Measurements from ENCODE around the gene OSER1.

Gene OSER1

DNA sequence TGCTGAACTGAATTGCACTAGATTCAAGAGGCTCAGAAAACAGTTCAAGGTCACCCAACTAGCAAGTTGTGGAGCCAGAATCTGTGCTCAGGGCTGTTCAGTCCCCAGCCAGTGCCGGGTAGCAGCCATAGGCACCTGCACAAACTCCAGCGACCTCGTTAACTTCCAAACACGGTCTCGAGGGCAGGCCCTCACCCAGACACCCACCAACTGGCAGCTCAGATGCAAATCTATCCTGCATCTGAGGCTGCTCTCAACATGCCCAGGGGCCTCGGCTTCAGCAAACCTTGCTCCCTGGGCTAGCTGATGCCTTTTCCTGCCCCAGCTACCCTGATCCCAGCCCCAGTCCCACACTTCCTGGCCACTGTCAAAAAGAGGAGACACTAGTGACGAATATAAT lies 27.3 kb downstream of the OSER1 start:
- Mint-ChIP-seq H3K9me3 (no peaks in the 10 kb centered on the region), H3K27ac (no peak overlapping the region), H3K27me3 (peaks cover 43% of the 10 kb centered on the region), H3K4me3 (no peak overlapping the region), H3K36me3 (ENCODE audit: low read depth) (no peaks in the 10 kb centered on the region), H3K4me1 (peaks cover 13% of the 10 kb centered on the region)
- DNase-seq, result no peak
- ATAC-seq, result no peak

- Mint-ChIP-seq H3K27ac (no peak overlapping the region), H3K4me3 (no peak overlapping the region)
These were observed 27.7 kb downstream of the OSER1 start for GRCh38 chr20:44182863-44183262.

DNA sequence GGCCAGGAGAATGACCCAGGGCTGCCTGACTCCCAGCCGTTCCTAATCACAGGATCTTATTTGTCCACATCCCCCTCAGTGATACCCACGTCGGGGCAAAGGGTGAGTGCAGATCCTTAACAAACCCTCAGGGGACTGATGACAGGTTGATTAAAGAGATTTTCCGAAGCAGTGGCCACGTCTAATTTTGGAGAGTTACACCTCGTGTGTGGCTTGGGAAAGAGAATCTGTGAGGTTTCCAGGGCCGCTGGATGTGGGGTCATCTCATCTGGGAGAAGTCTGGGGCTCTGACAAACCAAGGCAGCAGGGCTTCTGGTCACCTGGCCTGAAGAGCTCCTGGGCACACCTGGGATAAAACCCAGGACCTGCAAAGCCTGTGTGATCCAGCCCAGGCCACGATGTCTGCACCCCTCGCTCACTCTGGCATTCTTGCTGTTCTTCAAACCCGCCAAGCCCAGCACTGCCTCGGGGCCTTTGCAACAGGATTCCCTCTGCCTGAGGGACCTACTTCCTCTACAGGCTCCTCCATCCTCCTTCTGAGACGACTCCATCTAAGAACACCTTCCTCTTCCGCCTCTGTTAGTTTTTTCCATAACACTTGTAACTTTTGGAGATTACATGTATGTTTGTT lies 28.3 kb downstream of the OSER1 start:
- no peak for ATAC-seq
- no peak overlapping the region for H3K27ac Mint-ChIP-seq
- H3K27me3 Mint-ChIP-seq, result peaks cover 37% of the 10 kb centered on the region
- DNase-seq, result no peak
- no peaks in the 10 kb centered on the region for H3K9me3 Mint-ChIP-seq
- H3K36me3 Mint-ChIP-seq (ENCODE audit: low read depth), result no peaks in the 10 kb centered on the region
- peaks cover 3% of the 10 kb centered on the region for H3K4me1 Mint-ChIP-seq
- no peak overlapping the region for H3K4me3 Mint-ChIP-seq

More at GRCh38 chr20:44182863-44183262, 27.7 kb downstream of the OSER1 start:
- ATAC-seq (no peak), DNase-seq (no peak)
- Mint-ChIP-seq H3K4me1 (peaks cover 9% of the 10 kb centered on the region), H3K9me3 (no peaks in the 10 kb centered on the region), H3K36me3 (ENCODE audit: low read depth) (no peaks in the 10 kb centered on the region), H3K27me3 (peaks cover 39% of the 10 kb centered on the region)

GRCh38 chr20:44181611-44182010 lies 29.0 kb downstream of the OSER1 start:
- H3K9me3 Mint-ChIP-seq, result no peaks in the 10 kb centered on the region
- no peak overlapping the region for H3K27ac Mint-ChIP-seq
- DNase-seq (no peak), ATAC-seq (no peak)
- no peaks in the 10 kb centered on the region for H3K36me3 Mint-ChIP-seq (ENCODE audit: low read depth)
- no peak overlapping the region for H3K4me3 Mint-ChIP-seq
- peaks cover 34% of the 10 kb centered on the region for H3K27me3 Mint-ChIP-seq
- no peaks in the 10 kb centered on the region for H3K4me1 Mint-ChIP-seq

DNA sequence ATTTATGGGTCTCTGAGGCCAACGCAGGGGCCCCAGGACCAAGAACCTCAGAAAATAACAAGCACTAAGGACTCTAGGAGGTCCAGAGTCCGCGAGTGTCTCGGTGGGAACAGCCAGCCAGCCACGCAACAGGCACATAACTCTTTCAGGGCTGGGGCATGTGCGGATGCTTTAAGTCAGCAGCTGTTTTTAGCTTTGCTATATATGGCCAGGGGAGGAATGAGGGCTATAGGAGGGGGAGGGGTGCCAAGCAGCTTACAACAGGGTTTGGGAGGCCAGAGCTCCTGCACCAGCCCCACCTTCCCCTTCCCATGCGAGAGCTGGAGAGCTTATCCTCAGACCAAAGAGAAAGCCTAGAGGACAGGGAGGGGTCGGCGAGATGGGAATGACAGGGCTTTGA lies 29.8 kb downstream of the OSER1 start:
- H3K4me3 Mint-ChIP-seq, result no peak overlapping the region
- H3K36me3 Mint-ChIP-seq (ENCODE audit: low read depth), result no peaks in the 10 kb centered on the region
- ATAC-seq (no peak), DNase-seq (no peak)
- peaks cover 30% of the 10 kb centered on the region for H3K27me3 Mint-ChIP-seq
- H3K4me1 Mint-ChIP-seq, result no peaks in the 10 kb centered on the region
- no peak overlapping the region for H3K27ac Mint-ChIP-seq
- H3K9me3 Mint-ChIP-seq, result no peaks in the 10 kb centered on the region

GRCh38 chr20:44176833-44177534 lies 33.6 kb downstream of the OSER1 start:
- no peaks in the 10 kb centered on the region for H3K36me3 Mint-ChIP-seq (ENCODE audit: low read depth)
- H3K27me3 Mint-ChIP-seq, result peaks cover 26% of the 10 kb centered on the region
- no peaks in the 10 kb centered on the region for H3K9me3 Mint-ChIP-seq
- H3K27ac Mint-ChIP-seq, result no peak overlapping the region
- ATAC-seq (no peak), DNase-seq (no peak)
- no peaks in the 10 kb centered on the region for H3K4me1 Mint-ChIP-seq
- no peak overlapping the region for H3K4me3 Mint-ChIP-seq

DNA sequence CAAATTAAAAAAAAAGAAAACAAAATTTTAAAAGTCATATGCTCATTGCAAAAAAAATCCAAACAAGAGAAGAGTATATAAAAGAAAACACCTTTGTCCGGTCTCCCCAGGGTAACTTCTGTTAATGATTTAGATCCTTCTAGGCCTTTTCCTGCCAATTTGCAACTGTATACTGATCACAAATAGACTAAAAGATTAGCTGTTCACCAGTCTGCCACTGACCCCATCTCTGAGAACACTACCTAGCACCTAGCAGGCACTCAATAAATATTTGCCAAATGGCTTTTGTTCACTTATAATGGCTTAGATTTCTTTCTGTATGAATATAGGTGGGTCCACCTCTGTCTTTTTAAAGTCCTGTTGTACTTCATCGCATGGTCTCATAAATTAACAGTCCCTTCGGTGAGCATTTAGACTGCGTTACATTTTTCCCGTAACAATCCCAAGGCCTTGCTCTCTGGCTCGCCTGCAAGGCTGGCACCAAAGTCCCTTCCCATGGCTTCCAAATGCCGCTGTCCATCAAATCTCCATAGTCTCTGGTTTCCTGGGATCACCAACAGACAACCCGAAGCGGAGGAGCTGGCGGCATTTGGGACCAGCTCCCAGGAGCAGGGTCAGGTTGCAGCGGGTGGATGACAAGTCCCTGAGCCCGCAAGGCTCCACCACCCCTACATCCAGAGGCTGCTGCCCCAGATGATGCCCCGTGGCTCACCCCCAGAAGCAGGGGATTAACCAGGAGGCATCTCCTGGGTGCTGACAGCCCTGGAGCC lies 35.4 kb downstream of the OSER1 start:
- ATAC-seq (no peak), DNase-seq (no peak)

DNA sequence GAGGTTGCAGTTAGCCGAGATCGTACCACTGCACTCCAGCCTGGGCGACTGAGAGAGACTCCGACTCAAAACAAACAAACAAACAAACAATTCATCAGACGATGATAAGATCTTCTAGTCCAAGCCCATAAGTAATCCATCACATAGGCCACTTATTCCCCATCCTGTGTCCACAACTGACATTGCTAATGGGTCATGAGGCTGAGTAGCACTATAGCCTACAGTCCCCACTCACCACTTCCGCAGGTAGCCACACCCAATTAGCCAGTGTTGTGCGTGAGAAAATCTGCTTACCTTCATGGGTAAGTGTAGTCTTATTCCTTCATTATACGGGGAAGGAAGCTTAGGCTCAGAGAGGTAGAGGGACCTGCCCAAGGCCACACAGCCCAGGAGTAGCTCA lies 36.7 kb downstream of the OSER1 start:
- Mint-ChIP-seq H3K27ac (no peak overlapping the region), H3K27me3 (peaks cover 28% of the 10 kb centered on the region), H3K4me1 (no peaks in the 10 kb centered on the region), H3K4me3 (no peak overlapping the region), H3K36me3 (ENCODE audit: low read depth) (no peaks in the 10 kb centered on the region), H3K9me3 (no peaks in the 10 kb centered on the region)
- DNase-seq (no peak), ATAC-seq (no peak)

More for the DNA sequence above, 35.4 kb downstream of the OSER1 start:
- Mint-ChIP-seq H3K4me3 (no peak overlapping the region), H3K27me3 (peaks cover 26% of the 10 kb centered on the region), H3K36me3 (ENCODE audit: low read depth) (no peaks in the 10 kb centered on the region), H3K27ac (no peak overlapping the region), H3K4me1 (no peaks in the 10 kb centered on the region), H3K9me3 (no peaks in the 10 kb centered on the region)

GRCh38 chr20:44173116-44173515 lies 37.5 kb downstream of the OSER1 start:
- Mint-ChIP-seq H3K4me3 (no peak overlapping the region), H3K27me3 (peaks cover 28% of the 10 kb centered on the region), H3K9me3 (no peaks in the 10 kb centered on the region), H3K36me3 (ENCODE audit: low read depth) (no peaks in the 10 kb centered on the region), H3K27ac (no peak overlapping the region), H3K4me1 (no peaks in the 10 kb centered on the region)
- DNase-seq, result no peak
- no peak for ATAC-seq

- H3K27me3 Mint-ChIP-seq, result peaks cover 28% of the 10 kb centered on the region
- no peak overlapping the region for H3K27ac Mint-ChIP-seq
- DNase-seq, result no peak
- no peak for ATAC-seq
- no peak overlapping the region for H3K4me3 Mint-ChIP-seq
- H3K36me3 Mint-ChIP-seq (ENCODE audit: low read depth), result no peaks in the 10 kb centered on the region
- H3K4me1 Mint-ChIP-seq, result no peaks in the 10 kb centered on the region
- H3K9me3 Mint-ChIP-seq, result no peaks in the 10 kb centered on the region
These were observed 38.0 kb downstream of the OSER1 start for GRCh38 chr20:44172572-44172950.

DNA sequence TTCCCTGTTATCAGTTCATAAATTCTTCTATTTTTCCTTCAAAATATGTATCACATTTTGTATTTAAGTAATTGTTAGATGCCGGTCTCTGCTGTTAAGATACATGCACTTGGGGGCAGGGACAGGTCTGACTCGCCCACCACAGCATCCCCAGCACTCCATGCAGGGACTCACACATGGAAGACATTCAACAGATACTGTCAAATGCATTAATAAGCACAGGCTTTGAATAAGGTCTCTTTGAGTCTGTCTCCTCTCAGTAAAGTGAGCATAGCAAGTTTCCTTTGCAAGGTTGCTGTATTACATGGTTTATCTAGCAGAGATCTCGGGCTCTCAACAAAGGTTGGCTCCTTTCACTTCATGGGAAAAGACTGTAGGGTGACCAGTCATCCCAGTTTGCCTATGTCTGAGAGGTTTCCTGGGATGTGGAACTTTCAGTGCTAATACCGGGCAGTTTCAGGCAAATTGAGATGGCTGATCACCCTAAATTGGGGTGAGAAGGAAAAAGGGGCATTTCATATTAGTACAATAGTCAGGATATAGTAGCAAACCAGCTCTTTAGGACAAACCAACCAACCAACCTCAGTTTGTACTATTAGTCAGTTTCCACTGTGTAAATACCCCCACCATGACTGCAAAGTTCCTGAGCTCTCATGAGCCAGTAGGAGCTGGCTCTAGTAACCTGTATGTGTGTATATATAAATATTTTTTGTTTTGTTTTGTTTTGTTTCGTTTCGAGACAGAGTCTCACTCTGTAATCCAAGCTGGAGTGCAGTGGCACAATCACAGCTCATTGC lies 38.6 kb downstream of the OSER1 start:
- no peak for ATAC-seq
- Mint-ChIP-seq H3K27me3 (peaks cover 27% of the 10 kb centered on the region), H3K36me3 (ENCODE audit: low read depth) (no peaks in the 10 kb centered on the region), H3K9me3 (no peaks in the 10 kb centered on the region), H3K4me3 (no peak overlapping the region), H3K4me1 (no peaks in the 10 kb centered on the region), H3K27ac (no peak overlapping the region)
- no peak for DNase-seq

- Mint-ChIP-seq H3K27ac (no peak overlapping the region), H3K9me3 (no peaks in the 10 kb centered on the region), H3K27me3 (peaks cover 27% of the 10 kb centered on the region), H3K4me3 (no peak overlapping the region), H3K4me1 (no peaks in the 10 kb centered on the region), H3K36me3 (ENCODE audit: low read depth) (no peaks in the 10 kb centered on the region)
- ATAC-seq (no peak), DNase-seq (no peak)
These were observed 39.7 kb downstream of the OSER1 start for GRCh38 chr20:44170816-44171410.

DNA sequence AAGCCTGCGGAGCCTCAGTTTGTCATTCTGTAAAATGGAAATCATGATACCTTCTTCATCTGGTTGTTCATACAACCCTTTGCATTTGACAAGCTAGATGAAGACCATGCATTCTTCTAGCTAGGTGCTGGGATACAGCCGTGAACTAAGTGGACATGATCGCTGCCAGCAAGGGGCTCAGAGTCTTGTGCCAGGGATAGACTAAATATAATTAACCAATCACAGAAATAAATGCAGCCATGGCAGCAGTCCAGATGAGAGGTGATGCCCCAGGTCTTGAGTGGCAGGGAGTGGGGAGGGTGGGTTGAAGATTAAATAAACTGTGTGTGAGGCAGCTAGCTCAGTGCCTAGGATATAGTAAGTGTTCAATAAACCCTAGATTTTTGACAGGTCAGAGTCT lies 42.8 kb downstream of the OSER1 start:
- H3K27ac Mint-ChIP-seq, result no peak overlapping the region

GRCh38 chr20:44166477-44166876 lies 44.1 kb downstream of the OSER1 start:
- no peaks in the 10 kb centered on the region for H3K36me3 Mint-ChIP-seq (ENCODE audit: low read depth)
- peaks cover 32% of the 10 kb centered on the region for H3K27me3 Mint-ChIP-seq
- no peak overlapping the region for H3K27ac Mint-ChIP-seq
- no peaks in the 10 kb centered on the region for H3K9me3 Mint-ChIP-seq
- no peak overlapping the region for H3K4me3 Mint-ChIP-seq
- no peak for ATAC-seq
- no peaks in the 10 kb centered on the region for H3K4me1 Mint-ChIP-seq
- DNase-seq, result no peak

More for the DNA sequence above, 42.8 kb downstream of the OSER1 start:
- H3K27me3 Mint-ChIP-seq, result peaks cover 37% of the 10 kb centered on the region
- ATAC-seq, result no peak
- no peaks in the 10 kb centered on the region for H3K9me3 Mint-ChIP-seq
- no peak for DNase-seq
- H3K36me3 Mint-ChIP-seq (ENCODE audit: low read depth), result no peaks in the 10 kb centered on the region
- no peak overlapping the region for H3K4me3 Mint-ChIP-seq
- no peaks in the 10 kb centered on the region for H3K4me1 Mint-ChIP-seq
